ENCODE results near the gene RFX3.

Gene RFX3

GRCh38 chr9:3186751-3187150 is 339.1 kb downstream of the RFX3 start:
- no peaks in the 10 kb centered on the region for H3K4me1 ChIP-seq (ENCODE audit: insufficient read depth, low read length)
- no peak overlapping the region for H3K27ac ChIP-seq (ENCODE audit: low read depth, low read length)
- no peaks in the 10 kb centered on the region for H3K9me3 ChIP-seq (ENCODE audit: low read length)
- H3K27me3 ChIP-seq (ENCODE audit: control insufficient read depth in 1 of 2, insufficient read depth in 2 of 2, low read length in 2 of 2) = no peaks in the 10 kb centered on the region
- H3K36me3 ChIP-seq (ENCODE audit: insufficient read depth, low read length) = no peaks in the 10 kb centered on the region
- H3K9ac ChIP-seq (ENCODE audit: low read length) = no peak overlapping the region
- H3K4me3 ChIP-seq (ENCODE audit: low read depth in 1 of 2, low read length in 2 of 2) = no peak overlapping the region

GRCh38 chr9:3181049-3181953 is 344.5 kb downstream of the RFX3 start:
- peak overlapping the region; percentile 31 to 34 for H3K4me3 ChIP-seq (ENCODE audit: low read depth in 1 of 2, low read length in 2 of 2)
- no peaks in the 10 kb centered on the region for H3K9me3 ChIP-seq (ENCODE audit: low read length)
- no peaks in the 10 kb centered on the region for H3K36me3 ChIP-seq (ENCODE audit: insufficient read depth, low read length)
- H3K27ac ChIP-seq (ENCODE audit: low read depth, low read length) = no peak overlapping the region
- no peaks in the 10 kb centered on the region for H3K4me1 ChIP-seq (ENCODE audit: insufficient read depth, low read length)
- no peaks in the 10 kb centered on the region for H3K27me3 ChIP-seq (ENCODE audit: control insufficient read depth in 1 of 2, insufficient read depth in 2 of 2, low read length in 2 of 2)
- no peak overlapping the region for H3K9ac ChIP-seq (ENCODE audit: low read length)

- no peak overlapping the region for H3K9ac ChIP-seq (ENCODE audit: low read length)
- peak overlapping the region in 1 of 2 donors; percentile 34 for H3K4me3 ChIP-seq (ENCODE audit: low read depth in 1 of 2, low read length in 2 of 2)
- H3K36me3 ChIP-seq (ENCODE audit: insufficient read depth, low read length) = no peaks in the 10 kb centered on the region
- H3K4me1 ChIP-seq (ENCODE audit: insufficient read depth, low read length) = no peaks in the 10 kb centered on the region
- H3K27me3 ChIP-seq (ENCODE audit: control insufficient read depth in 1 of 2, insufficient read depth in 2 of 2, low read length in 2 of 2) = no peaks in the 10 kb centered on the region
- H3K9me3 ChIP-seq (ENCODE audit: low read length) = no peaks in the 10 kb centered on the region
- H3K27ac ChIP-seq (ENCODE audit: low read depth, low read length) = no peak overlapping the region
Measured at GRCh38 chr9:3180696-3181048, 345.1 kb downstream of the RFX3 start.

- no peak overlapping the region for H3K4me3 ChIP-seq (ENCODE audit: low read depth in 1 of 2, low read length in 2 of 2)
- no peaks in the 10 kb centered on the region for H3K36me3 ChIP-seq (ENCODE audit: insufficient read depth, low read length)
- H3K4me1 ChIP-seq (ENCODE audit: insufficient read depth, low read length) = no peaks in the 10 kb centered on the region
- H3K27me3 ChIP-seq (ENCODE audit: control insufficient read depth in 1 of 2, insufficient read depth in 2 of 2, low read length in 2 of 2) = no peaks in the 10 kb centered on the region
- H3K9me3 ChIP-seq (ENCODE audit: low read length) = no peaks in the 10 kb centered on the region
- H3K27ac ChIP-seq (ENCODE audit: low read depth, low read length) = no peak overlapping the region
- no peak overlapping the region for H3K9ac ChIP-seq (ENCODE audit: low read length)
Measured at GRCh38 chr9:3179711-3180110, 346.1 kb downstream of the RFX3 start.

- Histone ChIP-seq H3K27me3 (ENCODE audit: control insufficient read depth in 1 of 2, insufficient read depth in 2 of 2, low read length in 2 of 2) (no peaks in the 10 kb centered on the region), H3K27ac (ENCODE audit: low read depth, low read length) (no peak overlapping the region), H3K4me1 (ENCODE audit: insufficient read depth, low read length) (no peaks in the 10 kb centered on the region), H3K36me3 (ENCODE audit: insufficient read depth, low read length) (no peaks in the 10 kb centered on the region), H3K9me3 (ENCODE audit: low read length) (no peaks in the 10 kb centered on the region), H3K4me3 (ENCODE audit: low read depth in 1 of 2, low read length in 2 of 2) (no peak overlapping the region), H3K9ac (ENCODE audit: low read length) (no peak overlapping the region)
Measured at GRCh38 chr9:3177936-3178335, 347.9 kb downstream of the RFX3 start.

- H3K4me1 ChIP-seq (ENCODE audit: insufficient read depth, low read length) = no peaks in the 10 kb centered on the region
- no peaks in the 10 kb centered on the region for H3K27me3 ChIP-seq (ENCODE audit: control insufficient read depth in 1 of 2, insufficient read depth in 2 of 2, low read length in 2 of 2)
- no peaks in the 10 kb centered on the region for H3K36me3 ChIP-seq (ENCODE audit: insufficient read depth, low read length)
- no peaks in the 10 kb centered on the region for H3K9me3 ChIP-seq (ENCODE audit: low read length)
- no peak overlapping the region for H3K9ac ChIP-seq (ENCODE audit: low read length)
- no peak overlapping the region for H3K27ac ChIP-seq (ENCODE audit: low read depth, low read length)
- no peak overlapping the region for H3K4me3 ChIP-seq (ENCODE audit: low read depth in 1 of 2, low read length in 2 of 2)
Measured at GRCh38 chr9:3177146-3177761, 348.5 kb downstream of the RFX3 start.

- H3K4me3 ChIP-seq (ENCODE audit: low read depth in 1 of 2, low read length in 2 of 2) = no peak overlapping the region
- H3K27me3 ChIP-seq (ENCODE audit: control insufficient read depth in 1 of 2, insufficient read depth in 2 of 2, low read length in 2 of 2) = no peaks in the 10 kb centered on the region
- H3K4me1 ChIP-seq (ENCODE audit: insufficient read depth, low read length) = no peaks in the 10 kb centered on the region
- H3K27ac ChIP-seq (ENCODE audit: low read depth, low read length) = no peak overlapping the region
- H3K9ac ChIP-seq (ENCODE audit: low read length) = no peak overlapping the region
- H3K36me3 ChIP-seq (ENCODE audit: insufficient read depth, low read length) = no peaks in the 10 kb centered on the region
- no peaks in the 10 kb centered on the region for H3K9me3 ChIP-seq (ENCODE audit: low read length)
Measured at GRCh38 chr9:3173374-3173773, 352.4 kb downstream of the RFX3 start.

- no peak overlapping the region for H3K27ac ChIP-seq (ENCODE audit: low read depth, low read length)
- H3K27me3 ChIP-seq (ENCODE audit: control insufficient read depth in 1 of 2, insufficient read depth in 2 of 2, low read length in 2 of 2) = no peaks in the 10 kb centered on the region
- H3K36me3 ChIP-seq (ENCODE audit: insufficient read depth, low read length) = no peaks in the 10 kb centered on the region
- H3K9me3 ChIP-seq (ENCODE audit: low read length) = no peaks in the 10 kb centered on the region
- H3K4me3 ChIP-seq (ENCODE audit: low read depth in 1 of 2, low read length in 2 of 2) = no peak overlapping the region
- no peaks in the 10 kb centered on the region for H3K4me1 ChIP-seq (ENCODE audit: insufficient read depth, low read length)
- no peak overlapping the region for H3K9ac ChIP-seq (ENCODE audit: low read length)
Measured at GRCh38 chr9:3170819-3171218, 355.0 kb downstream of the RFX3 start.
